ENCODE data around the gene IL21R.
"Not testable (repeated sequence)": the region's sequence is repeated elsewhere in the genome, so short reads cannot be mapped to it uniquely, and the experiment has no call there.

The IL21R gene

DNA sequence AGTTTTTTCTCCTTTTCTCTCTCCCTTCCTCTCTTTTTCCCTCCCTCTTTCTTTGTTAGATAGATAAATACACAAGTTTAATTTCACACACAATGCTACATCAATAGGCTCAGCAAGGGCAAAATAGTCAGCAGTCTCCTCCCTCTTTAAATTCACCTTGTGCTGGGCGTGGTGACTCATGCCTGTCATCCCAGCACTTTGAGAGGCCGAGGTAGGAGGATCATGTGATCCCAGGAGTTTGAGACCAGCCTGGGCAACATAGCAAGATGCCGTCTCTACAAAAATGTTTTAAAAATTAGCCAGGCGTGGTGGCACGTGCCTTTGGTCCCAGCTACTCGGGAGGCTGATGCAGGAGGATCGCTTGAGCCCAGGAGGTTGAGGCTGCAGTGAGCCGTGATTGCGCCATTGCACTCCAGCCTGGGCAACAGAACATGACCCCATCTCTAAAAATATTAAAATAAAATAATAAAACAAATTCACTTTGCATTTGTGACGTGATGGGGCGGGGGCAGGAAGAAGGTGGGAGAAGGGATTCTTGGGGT is 27.4 kb downstream of the IL21R start:
- Histone ChIP-seq H3K4me3 (ENCODE audit: extremely low read depth, insufficient read depth, low read length, poor library complexity, severe bottlenecking) (no peak overlapping the region), H3K4me1 (ENCODE audit: control insufficient read depth, insufficient read depth, low read length, poor library complexity, severe bottlenecking) (peaks cover 18% of the 10 kb centered on the region), H3K9me3 (ENCODE audit: control insufficient read depth, low read length) (no peaks in the 10 kb centered on the region), H3K36me3 (ENCODE audit: control insufficient read depth, insufficient read depth, low read length) (no peaks in the 10 kb centered on the region), H3K27ac (ENCODE audit: low read depth, low read length, severe bottlenecking) (no peak overlapping the region)
- 89 to 96% methylated on average over 8 to 9 of the region's 11 CpGs for WGBS, 2 experiments (ENCODE audit: insufficient coverage in 2 of 2)

DNA sequence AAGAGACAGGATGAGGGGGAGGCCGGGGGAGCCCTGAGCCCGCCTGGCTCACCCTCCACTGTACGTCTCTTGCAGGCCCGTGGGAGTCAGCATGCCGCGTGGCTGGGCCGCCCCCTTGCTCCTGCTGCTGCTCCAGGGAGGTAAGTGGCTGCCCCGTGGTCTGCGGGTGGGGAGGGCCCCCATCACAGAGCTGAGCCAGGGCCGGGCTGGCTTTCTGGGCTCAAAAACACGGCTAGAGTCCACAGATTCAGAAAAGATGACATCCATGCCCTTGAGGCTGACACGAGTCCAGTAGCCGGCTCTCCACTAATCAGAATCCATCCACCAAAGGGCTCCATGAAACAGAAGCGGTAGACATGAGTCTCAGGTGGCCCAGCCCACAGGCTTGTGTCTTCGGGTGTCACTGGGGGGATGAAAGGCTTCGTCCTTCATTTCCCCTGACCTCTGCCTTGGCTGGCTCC is 28.0 kb downstream of the IL21R start:
- H3K36me3 ChIP-seq (ENCODE audit: control insufficient read depth, insufficient read depth, low read length) = no peaks in the 10 kb centered on the region
- H3K27ac ChIP-seq (ENCODE audit: low read depth, low read length, severe bottlenecking) = no peak overlapping the region
- no peaks in the 10 kb centered on the region for H3K9me3 ChIP-seq (ENCODE audit: control insufficient read depth, low read length)
- no peak overlapping the region for H3K4me3 ChIP-seq (ENCODE audit: extremely low read depth, insufficient read depth, low read length, poor library complexity, severe bottlenecking)
- H3K4me1 ChIP-seq (ENCODE audit: control insufficient read depth, insufficient read depth, low read length, poor library complexity, severe bottlenecking) = peaks cover 18% of the 10 kb centered on the region
- 93 to 95% methylated on average over 15 to 16 of the region's 16 CpGs for WGBS, 2 experiments (ENCODE audit: insufficient coverage in 2 of 2)

DNA sequence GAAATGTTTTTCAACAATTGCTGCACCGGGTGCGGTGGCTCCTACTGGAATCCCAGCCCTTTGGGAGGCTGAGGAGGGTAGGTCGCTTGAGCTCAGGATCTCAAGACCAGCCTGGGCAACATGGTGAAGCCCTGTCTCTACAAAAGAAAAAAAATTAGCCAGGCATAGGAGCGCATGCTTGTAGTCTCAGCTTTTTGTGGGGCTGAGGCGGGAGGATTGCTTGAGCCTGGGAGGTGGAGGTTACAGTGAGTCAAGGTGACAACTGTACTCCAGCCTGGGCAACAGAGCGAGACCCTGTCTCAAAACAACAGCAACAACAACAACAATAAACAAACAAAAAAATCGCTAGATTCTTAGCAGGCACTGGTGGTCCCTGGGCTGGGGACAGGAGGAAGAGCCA is 28.5 kb downstream of the IL21R start:
- WGBS, 2 experiments (ENCODE audit: insufficient coverage in 2 of 2) = 83 to 89% methylated on average over 3 to 4 of the region's 7 CpGs
- H3K36me3 ChIP-seq (ENCODE audit: control insufficient read depth, insufficient read depth, low read length) = no peaks in the 10 kb centered on the region

DNA sequence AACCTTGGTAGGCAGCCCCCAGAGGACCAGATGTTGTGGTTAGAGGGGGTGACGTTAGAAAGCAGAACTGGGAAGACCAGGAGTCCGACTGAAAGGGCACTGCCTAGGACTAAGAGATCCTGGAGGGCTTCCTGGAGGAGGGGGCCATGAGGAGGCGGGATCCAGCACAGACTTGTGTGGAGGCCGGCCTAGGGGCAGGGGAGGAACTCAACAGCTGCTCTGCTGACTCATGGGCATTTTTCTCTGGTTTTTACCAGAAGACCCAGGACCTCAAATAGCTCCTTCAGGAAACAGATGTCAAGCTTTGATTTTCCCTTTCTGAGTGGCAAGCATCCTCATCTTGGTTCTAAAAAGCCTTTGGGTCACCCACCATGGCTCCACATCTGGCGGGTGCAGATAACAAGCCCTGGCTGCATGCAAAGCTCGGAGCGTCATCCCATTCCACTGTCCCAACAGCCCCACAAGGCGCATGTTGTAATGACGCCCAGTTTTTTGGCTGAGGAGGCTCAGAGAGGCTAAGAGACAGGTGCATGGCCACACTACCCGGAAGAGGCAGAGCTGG is 29.0 kb downstream of the IL21R start:
- peaks cover 18% of the 10 kb centered on the region for H3K4me1 ChIP-seq (ENCODE audit: control insufficient read depth, insufficient read depth, low read length, poor library complexity, severe bottlenecking)
- WGBS, 2 experiments (ENCODE audit: insufficient coverage in 2 of 2) = 91 to 94% methylated on average over 6 to 10 of the region's 10 CpGs
- no peak overlapping the region for H3K4me3 ChIP-seq (ENCODE audit: extremely low read depth, insufficient read depth, low read length, poor library complexity, severe bottlenecking)
- no peak overlapping the region for H3K27ac ChIP-seq (ENCODE audit: low read depth, low read length, severe bottlenecking)
- no peaks in the 10 kb centered on the region for H3K9me3 ChIP-seq (ENCODE audit: control insufficient read depth, low read length)
- no peaks in the 10 kb centered on the region for H3K36me3 ChIP-seq (ENCODE audit: control insufficient read depth, insufficient read depth, low read length)

More for the DNA sequence above, 28.5 kb downstream of the IL21R start:
- H3K4me3 ChIP-seq (ENCODE audit: extremely low read depth, insufficient read depth, low read length, poor library complexity, severe bottlenecking) = no peak overlapping the region
- no peaks in the 10 kb centered on the region for H3K9me3 ChIP-seq (ENCODE audit: control insufficient read depth, low read length)
- H3K4me1 ChIP-seq (ENCODE audit: control insufficient read depth, insufficient read depth, low read length, poor library complexity, severe bottlenecking) = peaks cover 18% of the 10 kb centered on the region
- no peak overlapping the region for H3K27ac ChIP-seq (ENCODE audit: low read depth, low read length, severe bottlenecking)

DNA sequence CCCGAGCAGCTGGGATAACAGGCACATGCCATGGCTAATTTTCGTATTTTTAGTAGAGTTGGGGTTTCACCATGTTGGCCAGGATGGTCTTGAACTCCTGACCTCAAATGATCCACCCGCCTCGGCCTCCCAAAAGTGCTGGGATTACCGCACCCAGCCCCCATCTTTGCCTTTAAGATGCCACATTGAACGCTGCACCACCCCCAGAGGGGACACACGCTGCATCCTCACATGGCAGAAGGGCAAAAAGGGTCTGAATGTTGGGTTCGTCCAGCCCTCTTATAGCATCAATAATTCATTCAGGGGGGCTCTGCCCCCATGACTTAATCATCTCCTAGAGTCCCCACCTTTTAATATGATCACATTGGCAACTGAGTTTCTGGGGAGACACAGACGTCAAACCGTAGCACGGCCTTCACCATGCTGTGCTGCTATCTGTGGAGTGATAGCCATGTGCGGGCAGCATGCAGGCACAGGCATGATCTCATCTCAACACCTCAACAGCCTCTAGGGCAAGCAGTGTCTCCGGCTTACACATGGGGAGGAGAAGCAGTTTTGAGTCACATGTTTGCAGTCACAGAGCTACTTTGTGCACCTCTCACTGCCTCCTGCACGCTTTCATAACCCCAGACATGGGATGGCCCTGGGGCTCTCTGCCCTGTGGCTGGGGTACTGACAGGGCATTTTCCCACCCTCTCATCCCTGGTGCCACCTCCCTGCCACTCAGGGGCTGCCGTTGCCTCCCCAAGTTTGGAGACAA is 30.0 kb downstream of the IL21R start:
- Histone ChIP-seq H3K4me1 (ENCODE audit: control insufficient read depth, insufficient read depth, low read length, poor library complexity, severe bottlenecking) (peaks cover 18% of the 10 kb centered on the region), H3K9me3 (ENCODE audit: control insufficient read depth, low read length) (no peaks in the 10 kb centered on the region), H3K4me3 (ENCODE audit: extremely low read depth, insufficient read depth, low read length, poor library complexity, severe bottlenecking) (no peak overlapping the region), H3K27ac (ENCODE audit: low read depth, low read length, severe bottlenecking) (no peak overlapping the region), H3K36me3 (ENCODE audit: control insufficient read depth, insufficient read depth, low read length) (no peaks in the 10 kb centered on the region)
- WGBS, 2 experiments (ENCODE audit: insufficient coverage in 2 of 2) = 84 to 88% methylated on average over 12 to 15 of the region's 15 CpGs

DNA sequence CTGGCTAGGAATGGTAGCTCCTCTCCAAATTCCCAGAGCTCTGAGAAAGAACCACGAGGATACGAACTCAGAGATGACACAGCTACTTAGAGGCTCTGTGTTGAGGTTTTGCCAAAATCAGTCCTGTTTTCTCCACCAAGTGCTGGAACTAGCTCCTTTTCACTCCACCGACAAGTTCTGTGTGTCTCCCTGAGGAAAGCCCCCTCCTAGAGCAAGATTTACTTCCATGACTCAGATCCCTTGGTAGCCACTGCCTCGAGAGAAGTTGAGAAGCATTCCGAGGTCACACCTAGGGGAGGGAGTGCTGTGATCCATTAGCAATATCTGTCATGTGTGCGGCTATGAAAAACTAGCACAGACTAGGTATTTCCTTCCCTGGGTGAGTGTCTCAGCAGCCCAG is 30.6 kb downstream of the IL21R start:
- WGBS, 2 experiments (ENCODE audit: insufficient coverage in 2 of 2) = 73 to 78% methylated on average over 3 to 5 of the region's 6 CpGs
- Histone ChIP-seq H3K27ac (ENCODE audit: low read depth, low read length, severe bottlenecking) (no peak overlapping the region), H3K4me1 (ENCODE audit: control insufficient read depth, insufficient read depth, low read length, poor library complexity, severe bottlenecking) (peaks cover 18% of the 10 kb centered on the region), H3K36me3 (ENCODE audit: control insufficient read depth, insufficient read depth, low read length) (no peaks in the 10 kb centered on the region), H3K9me3 (ENCODE audit: control insufficient read depth, low read length) (no peaks in the 10 kb centered on the region), H3K4me3 (ENCODE audit: extremely low read depth, insufficient read depth, low read length, poor library complexity, severe bottlenecking) (no peak overlapping the region)

DNA sequence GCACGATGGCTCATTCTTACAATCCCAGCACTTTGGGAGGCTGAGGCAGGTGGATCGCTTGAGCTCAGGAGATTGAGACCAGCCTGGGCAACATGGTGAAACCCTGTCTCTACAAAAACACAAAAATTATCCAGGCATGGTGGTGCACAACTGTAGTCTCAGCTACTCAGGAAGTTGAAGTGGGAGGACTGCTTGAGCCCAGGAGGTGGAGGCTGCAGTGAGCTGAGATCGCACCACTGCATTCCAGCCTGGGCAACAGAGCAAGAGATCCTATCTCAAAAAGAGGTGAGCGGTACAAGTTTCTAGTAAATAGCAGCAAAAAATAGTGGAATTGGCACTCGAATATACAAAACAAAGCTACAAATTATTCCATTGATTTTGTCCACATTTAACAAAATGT is 31.2 kb downstream of the IL21R start:
- 87 to 93% methylated on average over 2 to 4 of the region's 5 CpGs for WGBS, 2 experiments (ENCODE audit: insufficient coverage in 2 of 2)
- H3K9me3 ChIP-seq (ENCODE audit: control insufficient read depth, low read length); H3K36me3 ChIP-seq (ENCODE audit: control insufficient read depth, insufficient read depth, low read length); H3K4me3 ChIP-seq (ENCODE audit: extremely low read depth, insufficient read depth, low read length, poor library complexity, severe bottlenecking); H3K27ac ChIP-seq (ENCODE audit: low read depth, low read length, severe bottlenecking): not testable (repeated sequence)
- H3K4me1 ChIP-seq (ENCODE audit: control insufficient read depth, insufficient read depth, low read length, poor library complexity, severe bottlenecking) = peaks cover 18% of the 10 kb centered on the region

DNA sequence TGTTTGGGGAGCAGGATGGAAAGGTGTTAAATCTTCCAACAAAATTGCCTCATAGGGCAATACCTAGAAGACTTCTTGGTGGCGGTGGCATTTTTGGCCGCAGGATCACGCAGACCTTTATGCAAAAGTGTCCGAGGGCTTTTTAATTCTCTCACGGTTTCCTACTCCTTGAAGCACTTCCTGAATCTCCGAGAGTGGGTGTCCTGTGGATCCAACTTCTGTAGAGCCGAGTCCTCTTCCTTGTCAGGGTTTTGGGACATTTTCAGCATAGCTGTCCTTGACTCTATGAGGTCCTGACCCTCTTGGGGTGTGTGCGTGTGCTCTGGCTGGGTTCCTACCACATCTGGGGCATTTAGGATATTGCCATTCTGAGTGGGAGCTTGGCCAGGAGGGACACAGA is 31.7 kb downstream of the IL21R start:
- Histone ChIP-seq H3K4me1 (ENCODE audit: control insufficient read depth, insufficient read depth, low read length, poor library complexity, severe bottlenecking) (peaks cover 18% of the 10 kb centered on the region), H3K9me3 (ENCODE audit: control insufficient read depth, low read length) (no peaks in the 10 kb centered on the region), H3K36me3 (ENCODE audit: control insufficient read depth, insufficient read depth, low read length) (no peaks in the 10 kb centered on the region), H3K27ac (ENCODE audit: low read depth, low read length, severe bottlenecking) (no peak overlapping the region), H3K4me3 (ENCODE audit: extremely low read depth, insufficient read depth, low read length, poor library complexity, severe bottlenecking) (no peak overlapping the region)
- WGBS, 2 experiments (ENCODE audit: insufficient coverage in 2 of 2) = 93 to 94% methylated on average over 8 of the region's 8 CpGs

DNA sequence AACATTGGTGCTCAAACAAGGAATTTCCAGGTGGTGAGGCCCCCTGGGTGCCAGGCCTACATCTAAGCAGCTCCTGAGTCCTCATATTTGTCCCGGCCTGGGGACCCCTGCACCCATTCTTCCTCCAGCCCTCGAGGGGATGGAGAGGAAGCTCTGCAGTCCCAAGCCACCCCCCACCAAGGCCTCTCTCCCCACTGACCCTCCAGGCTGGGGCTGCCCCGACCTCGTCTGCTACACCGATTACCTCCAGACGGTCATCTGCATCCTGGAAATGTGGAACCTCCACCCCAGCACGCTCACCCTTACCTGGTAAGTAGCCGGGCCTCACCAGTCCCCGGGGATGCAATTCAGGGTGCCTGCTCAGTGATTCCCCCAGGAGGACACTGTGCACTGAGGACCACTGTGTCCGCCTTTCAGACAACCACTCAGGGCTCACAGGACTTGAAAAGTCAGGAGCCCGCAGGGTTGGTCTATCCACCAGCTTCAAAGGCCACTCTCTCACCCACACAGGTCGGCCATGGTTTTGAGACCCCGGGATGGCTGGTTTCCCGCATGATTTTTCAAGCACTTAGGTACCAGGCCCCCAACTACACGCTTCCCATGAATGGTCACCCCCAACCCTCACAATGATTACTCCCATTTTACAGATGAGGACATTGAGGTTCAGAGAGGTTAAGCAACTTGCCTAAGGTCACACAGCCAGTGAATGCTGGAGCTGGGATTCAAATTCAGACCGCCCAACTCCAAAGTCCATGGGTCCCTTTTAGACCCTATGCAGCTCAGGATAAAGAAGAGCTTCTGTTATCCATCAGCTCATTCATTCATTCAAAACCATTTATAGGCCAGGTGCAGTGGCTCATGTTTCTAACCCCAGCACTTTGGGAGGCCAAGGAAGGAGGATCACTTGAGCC is 32.4 kb downstream of the IL21R start:
- Histone ChIP-seq H3K4me3 (ENCODE audit: extremely low read depth, insufficient read depth, low read length, poor library complexity, severe bottlenecking) (no peak overlapping the region), H3K36me3 (ENCODE audit: control insufficient read depth, insufficient read depth, low read length) (no peaks in the 10 kb centered on the region), H3K4me1 (ENCODE audit: control insufficient read depth, insufficient read depth, low read length, poor library complexity, severe bottlenecking) (peaks cover 18% of the 10 kb centered on the region), H3K27ac (ENCODE audit: low read depth, low read length, severe bottlenecking) (no peak overlapping the region), H3K9me3 (ENCODE audit: control insufficient read depth, low read length) (no peaks in the 10 kb centered on the region)
- 89 to 96% methylated on average over 14 to 15 of the region's 16 CpGs for WGBS, 2 experiments (ENCODE audit: insufficient coverage in 2 of 2)

DNA sequence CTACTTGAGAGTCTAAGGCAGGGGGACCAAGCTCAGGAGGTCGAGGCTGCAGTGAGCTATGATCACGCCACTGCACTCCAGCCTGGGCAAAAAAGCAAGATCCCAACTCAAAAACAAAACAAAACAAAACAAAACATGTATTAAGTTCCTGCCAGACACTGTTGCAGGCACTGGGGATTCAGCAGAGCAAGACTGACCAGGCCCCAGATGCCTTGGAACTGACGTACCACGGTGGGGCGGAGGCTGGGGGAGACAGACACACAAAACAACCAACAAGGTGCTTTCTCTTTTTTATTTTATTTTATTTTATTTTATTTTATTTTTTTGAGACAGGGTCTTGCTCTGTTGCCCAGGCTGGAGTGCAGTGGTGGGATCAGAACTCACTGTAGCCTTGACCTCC is 33.2 kb downstream of the IL21R start:
- not testable (repeated sequence) for H3K27ac ChIP-seq (ENCODE audit: low read depth, low read length, severe bottlenecking); H3K36me3 ChIP-seq (ENCODE audit: control insufficient read depth, insufficient read depth, low read length); H3K4me3 ChIP-seq (ENCODE audit: extremely low read depth, insufficient read depth, low read length, poor library complexity, severe bottlenecking); H3K9me3 ChIP-seq (ENCODE audit: control insufficient read depth, low read length)
- H3K4me1 ChIP-seq (ENCODE audit: control insufficient read depth, insufficient read depth, low read length, poor library complexity, severe bottlenecking) = peaks cover 18% of the 10 kb centered on the region
- 92 to 94% methylated on average over 2 to 4 of the region's 5 CpGs for WGBS, 2 experiments (ENCODE audit: insufficient coverage in 2 of 2)

All from mesodermal cell (in vitro differentiated cells).